CMK (cell line): ENCODE data around the gene SRSF3.
"Not testable (repeated sequence)": the region's sequence is repeated elsewhere in the genome, so short reads cannot be mapped to it uniquely, and the experiment has no call there.

ENCODE experiments used
- DNase-seq: peaks from one replicate; pipeline ENCODE4 v3.0.0-alpha.2; 2010; ENCODE audit warnings: low read depth

SRSF3 gene

DNA sequence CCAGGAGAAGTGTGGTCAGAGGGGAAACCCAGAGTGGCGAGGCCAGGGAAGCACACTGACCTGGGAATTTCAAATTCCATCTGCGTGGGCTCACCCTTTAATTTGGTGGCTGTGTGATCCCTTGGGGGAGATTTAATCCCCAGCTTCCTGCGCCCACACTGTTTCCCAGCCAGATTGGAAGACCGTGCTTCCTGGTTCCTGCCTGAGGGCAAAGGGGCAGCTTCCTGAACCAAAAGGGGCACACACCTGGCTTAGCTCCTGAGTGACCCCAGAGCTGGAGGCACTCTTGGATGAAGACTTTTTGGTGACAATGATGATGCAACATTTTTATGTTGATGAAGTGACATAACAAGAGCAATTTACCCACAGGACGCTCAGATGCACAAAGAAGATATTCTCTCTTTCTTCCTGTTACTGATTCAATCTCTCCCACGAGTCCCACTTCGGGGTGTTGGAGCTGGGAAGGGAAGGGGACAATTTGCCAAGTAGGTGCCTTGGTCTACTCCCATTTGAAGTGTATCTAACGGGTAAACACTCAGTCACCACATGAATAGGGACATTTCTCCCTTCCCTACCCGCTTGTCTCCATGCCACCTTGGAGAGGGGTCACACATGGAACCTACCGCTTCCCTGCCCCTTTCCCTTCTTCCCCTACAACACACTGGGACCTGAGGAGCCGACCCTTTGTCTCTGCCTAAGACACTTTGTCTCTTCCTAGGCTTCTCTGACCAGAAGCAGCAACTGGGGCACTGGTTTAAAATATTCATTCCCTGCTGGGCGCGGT lies 55.7 kb downstream of the SRSF3 start:
- DNase-seq, result no peak

DNA sequence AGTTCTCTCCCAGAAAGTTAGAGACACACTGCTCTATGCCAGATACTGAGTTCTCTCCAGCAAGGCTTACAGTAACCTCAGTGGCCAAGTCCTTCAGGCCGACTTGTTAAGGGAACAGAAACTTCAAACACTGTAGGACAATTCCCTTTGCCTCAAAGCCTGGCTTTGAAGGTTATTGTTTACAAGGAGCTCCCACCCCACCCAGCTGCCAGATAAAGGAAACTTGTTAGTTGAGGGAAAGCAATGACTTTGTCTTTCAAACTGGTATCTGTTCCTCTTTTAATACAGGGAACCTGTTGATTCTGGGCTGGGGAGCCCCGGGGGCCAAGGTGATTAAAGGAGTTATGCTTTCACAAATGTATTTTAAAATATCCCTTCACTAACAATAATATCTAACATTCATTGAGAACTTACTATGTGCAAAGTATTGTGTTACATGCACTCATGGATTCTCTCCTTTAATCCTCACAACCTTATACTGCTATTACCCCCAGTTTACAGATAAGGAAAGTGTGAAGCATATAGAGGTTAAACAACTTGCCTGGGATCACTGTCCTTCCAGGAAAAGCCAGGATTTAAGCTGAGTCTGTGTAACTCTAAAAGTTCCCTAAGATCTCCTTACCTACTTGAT lies 56.8 kb downstream of the SRSF3 start:
- no peak for DNase-seq

DNA sequence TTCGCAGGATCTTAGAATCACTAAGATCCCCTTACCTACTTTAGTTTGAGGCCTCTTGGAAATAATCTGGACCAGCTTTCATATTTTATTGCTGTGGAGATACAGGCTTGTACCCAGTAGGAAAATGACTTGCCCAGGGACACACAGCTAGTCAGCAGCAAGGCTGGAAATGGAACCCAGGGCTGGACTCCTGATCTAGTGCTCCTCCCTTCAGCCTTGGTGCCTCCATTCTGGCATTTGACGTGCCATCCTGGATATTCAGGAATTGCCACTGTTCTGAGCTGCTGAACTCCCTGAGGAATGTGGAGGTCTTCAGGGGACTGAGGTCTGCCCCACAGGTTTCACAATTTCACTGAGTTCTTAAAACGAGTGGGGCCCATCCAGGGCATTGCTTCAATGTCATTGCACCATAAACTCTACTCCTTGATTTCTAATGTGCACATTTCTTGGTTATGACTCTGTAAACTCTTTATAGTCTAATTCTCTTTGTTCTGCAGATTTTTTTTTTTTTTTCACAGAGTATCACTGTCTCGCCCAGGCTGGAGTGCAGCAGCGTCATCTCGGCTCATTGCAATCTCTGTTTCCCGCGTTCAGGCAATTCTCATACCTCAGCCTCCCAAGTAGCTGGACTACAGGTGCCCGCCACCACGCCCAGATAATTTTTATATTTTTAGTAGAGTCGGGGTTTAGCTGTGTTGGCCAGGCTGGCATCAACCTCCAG lies 57.7 kb downstream of the SRSF3 start:
- DNase-seq, result no peak

DNA sequence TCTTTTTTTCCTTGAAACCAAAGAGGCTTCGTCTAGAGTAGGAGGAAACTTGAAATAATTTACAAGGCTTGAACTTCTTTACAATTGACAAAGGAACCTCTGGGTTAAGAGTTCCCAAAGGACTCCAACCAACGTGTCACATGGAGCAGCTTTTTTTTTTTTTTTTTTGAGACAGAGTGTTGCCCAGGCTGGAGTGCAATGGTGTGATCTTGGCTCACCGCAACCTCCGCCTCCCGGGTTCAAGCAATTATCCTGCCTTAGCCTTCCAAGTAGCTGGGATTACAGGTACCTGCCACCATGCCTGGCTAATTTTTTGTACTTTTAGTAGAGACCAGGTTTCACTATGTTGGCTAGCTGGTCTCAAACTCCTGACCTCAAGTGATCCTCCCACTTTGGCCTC lies 60.3 kb downstream of the SRSF3 start:
- not testable (repeated sequence) for DNase-seq
